GM12873 (cell line): ENCODE data around the gene TEKTIP1.

ENCODE experiments used
- TF ChIP-seq, protein P1 (sequence below): IDR thresholded peaks from 2 replicates; pipeline ENCODE4 v1.5.1; 2012; ENCODE audit warnings: low read depth, mild to moderate bottlenecking, moderate library complexity, low read length, control low read depth; ENCODE audit not compliant: insufficient read depth; ENCODE audit errors: missing control alignments

TEKTIP1 gene

DNA sequence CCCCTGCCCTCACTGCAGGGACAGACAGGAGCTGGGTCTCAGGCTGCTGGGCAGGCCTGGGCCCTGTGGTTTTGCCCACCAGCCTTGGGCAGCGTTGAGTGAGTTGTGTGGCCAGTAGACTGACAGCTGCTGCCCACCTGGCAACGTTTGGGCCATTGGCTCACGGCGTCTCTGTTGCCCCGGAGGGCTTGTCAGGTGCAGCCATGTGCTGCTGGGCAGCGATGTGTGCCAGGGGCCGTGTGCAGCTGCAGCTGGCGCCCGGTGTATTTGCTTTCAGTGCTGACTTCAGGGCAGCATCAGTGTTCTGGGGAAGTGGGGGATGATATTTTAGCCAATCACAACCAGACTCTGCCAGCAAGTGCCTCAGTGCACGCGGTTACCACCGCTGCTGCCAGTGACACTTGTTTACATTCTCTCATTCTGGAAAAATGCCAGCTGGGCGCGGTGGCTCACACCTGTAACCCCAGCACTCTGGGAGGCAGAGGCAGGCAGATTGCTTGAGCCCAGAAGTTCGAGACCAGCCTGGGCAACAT, 22.2 kb upstream of the TEKTIP1 start:
- TF ChIP-seq, protein P1, sequence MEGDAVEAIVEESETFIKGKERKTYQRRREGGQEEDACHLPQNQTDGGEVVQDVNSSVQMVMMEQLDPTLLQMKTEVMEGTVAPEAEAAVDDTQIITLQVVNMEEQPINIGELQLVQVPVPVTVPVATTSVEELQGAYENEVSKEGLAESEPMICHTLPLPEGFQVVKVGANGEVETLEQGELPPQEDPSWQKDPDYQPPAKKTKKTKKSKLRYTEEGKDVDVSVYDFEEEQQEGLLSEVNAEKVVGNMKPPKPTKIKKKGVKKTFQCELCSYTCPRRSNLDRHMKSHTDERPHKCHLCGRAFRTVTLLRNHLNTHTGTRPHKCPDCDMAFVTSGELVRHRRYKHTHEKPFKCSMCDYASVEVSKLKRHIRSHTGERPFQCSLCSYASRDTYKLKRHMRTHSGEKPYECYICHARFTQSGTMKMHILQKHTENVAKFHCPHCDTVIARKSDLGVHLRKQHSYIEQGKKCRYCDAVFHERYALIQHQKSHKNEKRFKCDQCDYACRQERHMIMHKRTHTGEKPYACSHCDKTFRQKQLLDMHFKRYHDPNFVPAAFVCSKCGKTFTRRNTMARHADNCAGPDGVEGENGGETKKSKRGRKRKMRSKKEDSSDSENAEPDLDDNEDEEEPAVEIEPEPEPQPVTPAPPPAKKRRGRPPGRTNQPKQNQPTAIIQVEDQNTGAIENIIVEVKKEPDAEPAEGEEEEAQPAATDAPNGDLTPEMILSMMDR = no peak

DNA sequence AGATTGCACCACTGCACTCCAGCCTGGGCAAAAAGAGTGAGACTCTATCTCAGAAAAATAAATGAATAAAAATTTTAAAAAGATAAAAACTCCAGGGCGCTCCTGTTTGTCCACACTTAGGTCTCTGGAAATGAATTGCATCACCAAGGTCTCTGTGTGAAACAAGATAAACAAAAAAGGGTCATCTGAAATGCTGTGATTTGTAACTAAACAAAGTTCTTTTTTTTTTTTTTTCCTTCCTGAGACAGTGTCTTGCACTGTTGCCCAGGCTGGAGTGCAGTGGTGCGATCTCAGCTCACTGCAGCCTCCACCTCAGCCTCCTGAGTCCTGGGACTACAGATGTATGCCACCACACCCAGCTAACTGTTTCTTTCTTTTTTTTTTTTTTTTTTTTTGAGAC, 21.3 kb upstream of the TEKTIP1 start:
- TF ChIP-seq, protein P1 = no peak

DNA sequence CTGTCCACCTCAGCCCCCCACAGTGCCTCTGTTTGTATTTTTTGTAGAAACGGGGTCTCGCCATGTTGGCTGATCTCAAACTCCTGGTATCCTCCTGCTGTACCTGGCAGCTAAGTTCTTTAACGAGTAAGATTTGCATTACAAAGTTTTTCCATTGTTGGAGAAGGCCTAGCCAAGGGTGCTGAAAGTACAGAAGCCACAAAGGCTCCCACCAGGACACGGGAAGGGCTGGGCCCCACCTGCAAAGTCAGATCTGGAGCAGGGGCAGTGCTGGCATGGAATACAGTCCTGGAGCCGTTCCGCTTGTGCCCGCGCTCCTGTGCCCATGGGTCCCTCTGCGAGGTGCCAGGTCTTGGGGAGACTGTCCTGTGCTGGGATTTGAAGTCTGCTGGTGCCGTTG, 20.7 kb upstream of the TEKTIP1 start:
- TF ChIP-seq, protein P1 = no peak

DNA sequence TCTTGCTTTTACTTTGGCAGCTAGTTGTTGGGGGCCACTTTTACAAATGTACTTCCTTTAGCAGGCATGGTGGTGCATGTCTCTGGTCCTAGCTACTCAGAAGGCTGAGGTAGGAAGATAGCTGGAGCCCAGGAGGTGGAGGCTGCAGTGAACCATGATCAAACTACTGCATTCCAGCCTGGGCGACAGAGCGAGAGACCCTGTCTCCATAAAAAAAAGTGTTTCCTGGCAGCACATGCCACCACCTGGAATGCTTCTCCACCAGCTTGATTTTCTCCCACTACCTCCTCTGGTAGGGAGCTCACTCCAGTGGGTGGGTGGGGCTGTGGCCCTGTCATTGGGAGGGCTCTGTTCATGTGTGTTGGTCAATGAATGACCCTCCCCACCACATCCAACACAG, 20.3 kb upstream of the TEKTIP1 start:
- TF ChIP-seq, protein P1 = no peak

DNA sequence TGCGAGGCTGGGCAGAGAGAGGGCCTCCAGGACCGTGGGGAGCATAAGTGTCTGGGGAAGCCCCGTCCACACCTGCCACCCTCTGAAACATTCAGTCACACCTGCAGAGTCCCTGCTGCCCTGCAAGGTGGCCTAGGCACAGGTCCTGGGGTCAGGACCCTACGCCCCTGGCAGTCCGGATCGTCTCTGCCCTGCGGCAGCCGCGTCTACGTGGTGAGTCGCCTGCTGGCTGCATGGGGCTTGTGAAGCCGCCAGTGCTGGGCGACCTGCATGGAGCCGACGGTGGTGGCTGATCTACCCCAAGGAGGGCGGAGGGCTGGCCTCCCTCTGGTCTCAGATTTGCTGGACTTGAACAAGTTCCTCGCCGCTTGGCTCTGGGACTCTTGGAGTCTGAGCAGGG, 19.8 kb upstream of the TEKTIP1 start:
- TF ChIP-seq, protein P1 = no peak

DNA sequence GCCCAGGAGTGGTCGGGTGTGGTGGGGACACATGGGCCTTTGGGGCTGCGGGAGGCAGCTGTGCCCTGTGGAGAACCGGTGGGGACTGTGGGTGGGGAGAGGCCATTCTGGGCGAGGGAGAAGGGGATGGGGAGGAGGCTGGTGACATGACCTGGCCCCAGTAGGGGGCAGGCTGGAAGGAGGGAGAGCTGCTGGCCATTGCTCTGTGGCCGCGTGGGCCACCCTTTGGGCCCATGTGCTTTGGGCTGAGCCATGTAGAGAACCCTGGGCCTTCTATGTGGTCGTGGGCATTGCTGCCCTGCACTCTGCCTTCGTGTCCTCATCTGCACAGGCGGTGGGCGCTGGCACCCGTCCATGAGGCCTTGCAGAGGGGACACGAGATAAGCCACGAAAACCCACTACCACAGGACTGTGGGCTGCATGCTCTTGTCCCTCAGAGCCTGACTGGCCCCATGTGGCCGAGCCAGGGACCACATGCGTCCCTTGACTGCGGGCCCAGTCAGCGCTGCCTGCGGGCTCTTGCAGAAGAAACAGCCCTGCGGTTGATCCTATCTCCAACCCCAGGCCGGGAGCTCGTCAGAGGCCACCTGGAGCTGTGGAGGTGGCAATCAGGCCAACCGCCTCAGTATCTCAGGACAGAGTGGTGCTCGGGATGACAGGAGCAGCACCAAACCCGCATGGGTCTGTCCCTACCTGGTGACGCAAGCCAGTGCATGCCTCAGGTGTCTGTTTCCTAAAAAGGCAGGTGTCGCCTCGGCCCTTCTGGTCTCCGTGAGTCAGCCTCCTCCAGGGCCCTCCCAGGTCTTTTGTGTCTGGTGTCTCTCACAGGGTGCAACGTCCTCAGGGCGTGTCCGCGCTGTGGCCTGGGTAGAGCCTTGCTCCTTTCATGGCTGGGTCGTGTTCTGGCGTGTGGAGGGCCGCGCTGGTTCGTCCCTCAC, 18.5 kb upstream of the TEKTIP1 start:
- TF ChIP-seq, protein P1 = no peak

DNA sequence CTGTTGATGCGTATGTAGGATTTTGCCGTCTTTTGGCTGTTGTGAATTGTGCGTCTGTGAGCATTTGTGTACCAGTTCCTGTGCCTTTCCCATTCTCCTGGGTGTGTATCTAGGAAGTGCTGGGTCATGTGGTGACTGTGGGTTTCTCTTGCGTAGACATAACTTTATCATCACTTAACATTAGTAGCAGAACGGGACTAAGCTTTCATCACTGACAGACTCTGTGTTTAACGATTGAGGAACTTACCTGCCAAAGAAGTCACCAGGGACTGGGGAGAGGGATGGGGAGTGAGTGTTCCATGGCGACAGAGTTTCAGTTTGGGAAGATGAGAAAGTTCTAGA, 17.9 kb upstream of the TEKTIP1 start:
- TF ChIP-seq, protein P1 = no peak
